ENCODE results near the gene PWP1. TPM values are rescaled to one million over a fixed set of nuclear protein-coding genes. Genes with fewer than 3 reads are reported as not detected.

Gene PWP1
- total and polyA plus RNA-seq, 9 of the 15 experiments (the other 6 are each of a cell fraction or from before 2014, with no cell fraction given): 61.6 to 401 (median 111) TPM

- TF ChIP-seq FOXP4 (CRISPR knock-in tag; IDR thresholded peaks at IDR 0.05; ENCODE audit: borderline replicate concordance) (no peak; the same call in 1 of the 2 replicates), ATF7 (IDR thresholded peaks at IDR 0.05) (peak; percentile 87), MYC (IDR thresholded peaks at IDR 0.05; ENCODE audit: low read depth, low read length) (peak; percentile 100), MYC (CRISPR knock-in tag; IDR thresholded peaks at IDR 0.05; ENCODE audit: borderline replicate concordance, low read depth) (peak; percentile 77; the same call in 1 of the 2 replicates), PCBP1 (IDR thresholded peaks at IDR 0.05; ENCODE audit: low read depth, low read length, poor library complexity, severe bottlenecking) (no peak), RUNX1 (IDR thresholded peaks at IDR 0.05; ENCODE audit: low read depth) (no peak), ESRRA (IDR thresholded peaks at IDR 0.05; ENCODE audit: borderline replicate concordance, low read depth) (peak; percentile 70; the same call in 1 of the 2 replicates), OTX1 (CRISPR knock-in tag; IDR thresholded peaks at IDR 0.05) (0 out of 2 replicates have a peak, but pooled peaks have one; percentile 69), KAT7 (CRISPR knock-in tag; IDR thresholded peaks at IDR 0.05; ENCODE audit: borderline replicate concordance) (peak; percentile 80; the same call in 1 of the 2 replicates), PHB (CRISPR knock-in tag; IDR thresholded peaks at IDR 0.05) (no peak), FOXJ2 (tag; IDR thresholded peaks at IDR 0.05) (0 out of 2 replicates have a peak, but pooled peaks have one; percentile 26), ZC3H4 (CRISPR knock-in tag; IDR thresholded peaks at IDR 0.05; ENCODE audit: borderline replicate concordance) (no peak), HDGF (IDR thresholded peaks at IDR 0.05) (no peak), SP1 (CRISPR knock-in tag; IDR thresholded peaks at IDR 0.05) (peak; percentile 79), ZNF398 (CRISPR knock-in tag; IDR thresholded peaks at IDR 0.05) (no peak), STAT5A (IDR thresholded peaks at IDR 0.05; ENCODE audit: borderline replicate concordance, low read length) (no peak), SNRNP70 (optimal IDR thresholded peaks at IDR 0.05; ENCODE audit: low read depth, low read length) (no peak), FOSL1 (tag; conservative IDR thresholded peaks at IDR 0.05) (0 out of 2 replicates have a peak, but pooled peaks have one; percentile 11), BCL6 (CRISPR knock-in tag; IDR thresholded peaks at IDR 0.05) (no peak), ZNF668 (CRISPR knock-in tag; IDR thresholded peaks at IDR 0.05) (no peak; the same call in 1 of the 2 replicates), MLX (CRISPR knock-in tag; conservative IDR thresholded peaks at IDR 0.05) (no peak), IFI16 (CRISPR knock-in tag; IDR thresholded peaks at IDR 0.05) (no peak), TAF9B (IDR thresholded peaks at IDR 0.05; ENCODE audit: partially characterized antibody) (peak; percentile 70), E2F3 (CRISPR knock-in tag; IDR thresholded peaks at IDR 0.05) (no peak), SOX6 (IDR thresholded peaks at IDR 0.05) (0 out of 2 replicates have a peak, but pooled peaks have one; percentile 8)
Measured at GRCh38 chr12:107685360-107686248, at the start of gene PWP1 (continued).
